HL-60 (cell line): ENCODE results near the gene CORIN.

Source experiments
- DNase-seq, 2 experiments: peaks; one replicate each; pipeline ENCODE4 v3.0.0-alpha.2; 2010 to 2020; ENCODE audit warnings: low read depth in 1 of 2, low spot score in 1 of 2
- H3K27ac ChIP-seq: fragments of 250-450 bp; sonication (Bioruptor Pico); replicated peaks from 2 replicates; pipeline ENCODE4 v1.5.1; 2020; ENCODE audit warnings: mild to moderate bottlenecking, moderate library complexity
- H3K27me3 ChIP-seq: fragments of 250-450 bp; sonication (Bioruptor Pico); 2 replicates; pipeline ENCODE4 v1.5.1; 2021; ENCODE audit warnings: mild to moderate bottlenecking, moderate library complexity; ENCODE audit not compliant: insufficient read depth, poor library complexity, severe bottlenecking
- H3K4me3 ChIP-seq: replicated peaks from 2 replicates; pipeline ENCODE4 v1.5.1; 2011; ENCODE audit warnings: mild to moderate bottlenecking, control low read depth, low read length; ENCODE audit not compliant: insufficient read depth
- GABPA ChIP-seq: IDR thresholded peaks from 2 replicates; pipeline ENCODE4 v1.6.1; 2012; ENCODE audit warnings: low read depth
- POLR2AphosphoS5 ChIP-seq: IDR thresholded peaks from 2 replicates; pipeline ENCODE4 v1.6.1; 2012; ENCODE audit warnings: low read depth
- SPI1 ChIP-seq: IDR thresholded peaks from 2 replicates; pipeline ENCODE4 v1.6.1; 2012; ENCODE audit warnings: low read depth, mild to moderate bottlenecking, borderline replicate concordance
- TF ChIP-seq, protein P1 (sequence below): IDR thresholded peaks from 2 replicates; pipeline ENCODE4 v1.6.1; 2012; ENCODE audit warnings: low read depth; ENCODE audit not compliant: insufficient replicate concordance
- TF ChIP-seq, protein P2 (sequence below): IDR thresholded peaks from one replicate; pipeline ENCODE4 v1.5.1; 2011; ENCODE audit warnings: low read length, control low read depth, inconsistent platforms; ENCODE audit not compliant: insufficient read depth

The CORIN gene

DNA sequence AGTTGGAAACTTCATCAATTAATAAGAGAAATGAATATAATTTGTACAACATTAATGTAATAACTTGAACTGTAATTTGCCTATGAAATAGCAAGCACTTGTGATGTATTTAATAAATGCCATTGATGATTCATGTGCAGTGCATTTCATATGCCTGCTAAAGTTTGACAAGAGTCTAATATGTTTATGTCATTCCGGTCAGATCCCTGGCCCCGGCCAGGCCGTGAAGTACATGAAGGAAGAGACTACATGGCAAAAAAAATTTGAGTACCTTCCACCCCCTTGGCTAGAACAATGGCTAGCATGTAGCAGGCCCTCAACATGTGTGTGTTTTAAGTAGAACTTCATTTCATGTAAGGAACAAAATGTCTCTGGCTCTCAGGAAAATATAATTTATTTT lies 191.5 kb downstream of the CORIN start:
- TF ChIP-seq, protein P1, sequence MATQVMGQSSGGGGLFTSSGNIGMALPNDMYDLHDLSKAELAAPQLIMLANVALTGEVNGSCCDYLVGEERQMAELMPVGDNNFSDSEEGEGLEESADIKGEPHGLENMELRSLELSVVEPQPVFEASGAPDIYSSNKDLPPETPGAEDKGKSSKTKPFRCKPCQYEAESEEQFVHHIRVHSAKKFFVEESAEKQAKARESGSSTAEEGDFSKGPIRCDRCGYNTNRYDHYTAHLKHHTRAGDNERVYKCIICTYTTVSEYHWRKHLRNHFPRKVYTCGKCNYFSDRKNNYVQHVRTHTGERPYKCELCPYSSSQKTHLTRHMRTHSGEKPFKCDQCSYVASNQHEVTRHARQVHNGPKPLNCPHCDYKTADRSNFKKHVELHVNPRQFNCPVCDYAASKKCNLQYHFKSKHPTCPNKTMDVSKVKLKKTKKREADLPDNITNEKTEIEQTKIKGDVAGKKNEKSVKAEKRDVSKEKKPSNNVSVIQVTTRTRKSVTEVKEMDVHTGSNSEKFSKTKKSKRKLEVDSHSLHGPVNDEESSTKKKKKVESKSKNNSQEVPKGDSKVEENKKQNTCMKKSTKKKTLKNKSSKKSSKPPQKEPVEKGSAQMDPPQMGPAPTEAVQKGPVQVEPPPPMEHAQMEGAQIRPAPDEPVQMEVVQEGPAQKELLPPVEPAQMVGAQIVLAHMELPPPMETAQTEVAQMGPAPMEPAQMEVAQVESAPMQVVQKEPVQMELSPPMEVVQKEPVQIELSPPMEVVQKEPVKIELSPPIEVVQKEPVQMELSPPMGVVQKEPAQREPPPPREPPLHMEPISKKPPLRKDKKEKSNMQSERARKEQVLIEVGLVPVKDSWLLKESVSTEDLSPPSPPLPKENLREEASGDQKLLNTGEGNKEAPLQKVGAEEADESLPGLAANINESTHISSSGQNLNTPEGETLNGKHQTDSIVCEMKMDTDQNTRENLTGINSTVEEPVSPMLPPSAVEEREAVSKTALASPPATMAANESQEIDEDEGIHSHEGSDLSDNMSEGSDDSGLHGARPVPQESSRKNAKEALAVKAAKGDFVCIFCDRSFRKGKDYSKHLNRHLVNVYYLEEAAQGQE: no peak
- TF ChIP-seq, protein P2, sequence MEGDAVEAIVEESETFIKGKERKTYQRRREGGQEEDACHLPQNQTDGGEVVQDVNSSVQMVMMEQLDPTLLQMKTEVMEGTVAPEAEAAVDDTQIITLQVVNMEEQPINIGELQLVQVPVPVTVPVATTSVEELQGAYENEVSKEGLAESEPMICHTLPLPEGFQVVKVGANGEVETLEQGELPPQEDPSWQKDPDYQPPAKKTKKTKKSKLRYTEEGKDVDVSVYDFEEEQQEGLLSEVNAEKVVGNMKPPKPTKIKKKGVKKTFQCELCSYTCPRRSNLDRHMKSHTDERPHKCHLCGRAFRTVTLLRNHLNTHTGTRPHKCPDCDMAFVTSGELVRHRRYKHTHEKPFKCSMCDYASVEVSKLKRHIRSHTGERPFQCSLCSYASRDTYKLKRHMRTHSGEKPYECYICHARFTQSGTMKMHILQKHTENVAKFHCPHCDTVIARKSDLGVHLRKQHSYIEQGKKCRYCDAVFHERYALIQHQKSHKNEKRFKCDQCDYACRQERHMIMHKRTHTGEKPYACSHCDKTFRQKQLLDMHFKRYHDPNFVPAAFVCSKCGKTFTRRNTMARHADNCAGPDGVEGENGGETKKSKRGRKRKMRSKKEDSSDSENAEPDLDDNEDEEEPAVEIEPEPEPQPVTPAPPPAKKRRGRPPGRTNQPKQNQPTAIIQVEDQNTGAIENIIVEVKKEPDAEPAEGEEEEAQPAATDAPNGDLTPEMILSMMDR: no peak
- no peak for TF ChIP-seq SPI1
- no peak for TF ChIP-seq POLR2AphosphoS5
- no peak for TF ChIP-seq GABPA
- Histone ChIP-seq H3K4me3 (no peak overlapping the region), H3K27ac (no peak overlapping the region), H3K27me3 (no peaks in the 10 kb centered on the region)
- no peak for DNase-seq

DNA sequence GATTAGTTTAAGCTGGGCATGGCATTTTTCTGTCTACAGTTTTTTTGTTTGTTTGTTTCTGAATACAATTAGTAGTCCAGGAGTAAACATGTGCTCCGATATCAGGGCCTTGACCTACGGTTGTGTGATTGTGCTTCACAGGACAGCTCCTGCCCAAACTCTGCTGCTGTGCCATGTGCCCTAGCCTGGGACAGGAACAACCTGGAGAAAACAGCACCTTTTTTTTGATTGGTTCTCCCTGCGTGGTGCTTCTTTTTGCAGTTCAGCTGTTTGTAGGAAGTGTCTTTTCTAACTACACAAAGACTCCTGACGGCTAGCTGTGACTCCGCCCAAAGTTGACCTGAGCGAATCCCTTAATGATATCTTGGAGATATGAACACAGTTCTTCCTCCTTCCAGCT lies 194.0 kb downstream of the CORIN start:
- H3K27ac ChIP-seq: no peak overlapping the region
- no peak overlapping the region for H3K4me3 ChIP-seq
- TF ChIP-seq, protein P1: no peak
- TF ChIP-seq SPI1 (no peak), GABPA (no peak), POLR2AphosphoS5 (no peak)
- TF ChIP-seq, protein P2: no peak
- H3K27me3 ChIP-seq: no peaks in the 10 kb centered on the region
- no peak for DNase-seq

DNA sequence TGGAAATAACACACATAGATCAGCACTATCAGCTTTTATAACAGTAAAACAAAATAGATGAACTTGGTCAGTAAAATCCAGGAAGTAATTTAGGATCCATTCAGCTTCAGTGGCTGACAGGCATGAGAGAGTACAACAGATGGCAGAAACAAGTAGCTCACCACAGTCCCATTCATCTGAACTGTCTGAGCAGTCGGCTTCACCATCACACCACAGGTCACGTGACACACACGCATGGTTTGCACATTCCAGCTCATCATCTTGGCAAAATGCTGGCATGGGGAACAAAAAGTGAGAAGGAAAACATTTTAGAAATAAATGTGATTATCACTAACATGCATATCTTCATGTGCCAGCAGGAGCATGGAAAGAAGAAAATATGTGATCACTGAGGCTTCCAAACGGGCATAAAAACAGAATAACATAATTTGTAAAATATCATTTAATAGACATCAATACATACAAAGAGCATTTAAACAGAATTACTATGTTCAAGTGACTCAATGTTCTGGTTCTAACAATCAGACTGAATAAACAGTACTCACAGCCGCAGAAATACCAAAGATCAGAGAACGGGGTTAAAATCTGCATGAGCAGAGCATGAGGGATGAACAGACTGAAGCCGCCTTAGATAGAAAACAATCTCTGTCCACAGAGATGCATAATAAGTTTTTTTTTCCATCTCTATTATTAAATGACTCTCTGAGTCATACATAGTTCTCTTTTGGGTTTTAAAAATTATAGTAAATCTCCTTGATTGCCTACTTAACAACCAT lies 194.7 kb downstream of the CORIN start:
- H3K4me3 ChIP-seq: no peak overlapping the region
- no peak for DNase-seq

More for the DNA sequence above, 194.7 kb downstream of the CORIN start:
- TF ChIP-seq, protein P1: no peak
- TF ChIP-seq SPI1: no peak
- TF ChIP-seq, protein P2: no peak
- TF ChIP-seq GABPA: no peak
- TF ChIP-seq POLR2AphosphoS5: no peak
- Histone ChIP-seq H3K27ac (no peak overlapping the region), H3K27me3 (no peaks in the 10 kb centered on the region)
